IMR-90 (cell line): Measurements from ENCODE around the gene COL1A1. TPM values are rescaled to one million over a fixed set of nuclear protein-coding genes. Genes with fewer than 3 reads are reported as not detected.

Experiments
- ATAC-seq: fragments of 200-7000 bp; cut with Tn5 transposase; 2 replicates; pipeline ENCODE4 v1.9.1; 2020; ENCODE audit warnings: low read depth, mild to moderate bottlenecking, moderate library complexity
- BruUV-seq: library from RNA; stranded (reverse); fragments of 400-500 nt; replicated peaks from 2 replicates; lab custom pipeline; 2021; lab: Mats Ljungman, UMichigan
- CTCF ChIA-PET: fragments of 300-600 bp; formaldehyde crosslinking; extraction: SDS; loops from one replicate; lab custom pipeline; 2021; ENCODE audit warnings: antibody characterized with exemption; lab: Yijun Ruan, JAX
- POLR2A ChIA-PET: fragments of 300-600 bp; sonication (Branson Sonifier 250); formaldehyde crosslinking; loops from one replicate; lab custom pipeline; 2022; ENCODE audit warnings: antibody characterized with exemption; ENCODE audit not compliant: unreplicated experiment; lab: Charles Lee
- DNase-seq: peaks from one replicate; pipeline ENCODE4 v3.0.0; 2013
- H2AFZ ChIP-seq: replicated peaks from 2 replicates; pipeline ENCODE3; 2013; ENCODE audit warnings: low read length, mild to moderate bottlenecking; ENCODE audit not compliant: poor library complexity
- H2AK5ac ChIP-seq: 2 replicates; pipeline ENCODE4 v1.6.1; 2013; ENCODE audit warnings: low read depth, low read length, inconsistent platforms
- H2AK9ac ChIP-seq: replicated peaks from 2 replicates; pipeline ENCODE3; 2013; ENCODE audit warnings: mild to moderate bottlenecking, low read depth, low read length, moderate library complexity; ENCODE audit not compliant: poor library complexity
- H2BK120ac ChIP-seq: 2 replicates; pipeline ENCODE4 v1.6.1; 2013; ENCODE audit warnings: low read depth, low read length, inconsistent platforms
- H2BK15ac ChIP-seq: 3 replicates; pipeline ENCODE4 v1.6.1; 2013; ENCODE audit warnings: low read depth, low read length, inconsistent platforms
- H2BK20ac ChIP-seq: 2 replicates; pipeline ENCODE4 v1.6.1; 2013; ENCODE audit warnings: low read depth, mild to moderate bottlenecking, inconsistent platforms, low read length, moderate library complexity
- H2BK5ac ChIP-seq: 2 replicates; pipeline ENCODE4 v1.6.1; 2013; ENCODE audit warnings: mild to moderate bottlenecking, low read depth, low read length, inconsistent platforms; ENCODE audit not compliant: poor library complexity, severe bottlenecking
- H3K14ac ChIP-seq: replicated peaks from 2 replicates; pipeline ENCODE4 v1.6.1; 2013; ENCODE audit warnings: low read depth, low read length, inconsistent platforms
- H3K18ac ChIP-seq: 2 replicates; pipeline ENCODE4 v1.6.1; 2013; ENCODE audit warnings: low read depth, low read length, control low read depth
- H3K23ac ChIP-seq: 2 replicates; pipeline ENCODE4 v1.6.1; 2013; ENCODE audit warnings: low read depth, low read length, inconsistent platforms
- H3K27ac ChIP-seq: 2 replicates; pipeline ENCODE4 v1.5.1; 2013; ENCODE audit warnings: mild to moderate bottlenecking, control low read depth, low read length; ENCODE audit not compliant: insufficient read depth
- H3K27me3 ChIP-seq: 2 replicates; pipeline ENCODE4 v1.6.1; 2013; ENCODE audit warnings: low read length; ENCODE audit not compliant: control insufficient read depth, insufficient read depth
- H3K36me3 ChIP-seq: 2 replicates; pipeline ENCODE4 v1.6.1; 2013; ENCODE audit warnings: low read length, mixed read lengths; ENCODE audit not compliant: control insufficient read depth, insufficient read depth
- H3K4ac ChIP-seq: 2 replicates; pipeline ENCODE4 v1.6.1; 2013; ENCODE audit warnings: low read depth, low read length, inconsistent platforms
- H3K4me1 ChIP-seq: 2 replicates; pipeline ENCODE4 v1.6.1; 2013; ENCODE audit warnings: low read length, mixed read lengths; ENCODE audit not compliant: control insufficient read depth, insufficient read depth
- H3K4me2 ChIP-seq: 2 replicates; pipeline ENCODE4 v1.6.1; 2013; ENCODE audit warnings: low read depth, mild to moderate bottlenecking, control low read depth, low read length, moderate library complexity
- H3K4me3 ChIP-seq: 2 replicates; pipeline ENCODE4 v1.5.1; 2013; ENCODE audit warnings: low read depth, mild to moderate bottlenecking, control low read depth, low read length, moderate library complexity; ENCODE audit not compliant: insufficient read depth
- H3K56ac ChIP-seq: 2 replicates; pipeline ENCODE4 v1.6.1; 2013; ENCODE audit warnings: low read length, inconsistent platforms; ENCODE audit not compliant: insufficient read depth; ENCODE audit errors: extremely low read depth
- H3K79me1 ChIP-seq, 2 experiments: 2 replicates each; pipeline ENCODE4 v1.6.1; 2013; ENCODE audit warnings: low read length in 2 of 2, inconsistent platforms in 1 of 2, low read depth in 1 of 2
- H3K9ac ChIP-seq: 2 replicates; pipeline ENCODE4 v1.6.1; 2013; ENCODE audit warnings: low read depth, low read length, control low read depth
- H3K9me1 ChIP-seq: 2 replicates; pipeline ENCODE4 v1.6.1; 2013; ENCODE audit warnings: low read length, inconsistent platforms; ENCODE audit not compliant: insufficient read depth
- H3K9me3 ChIP-seq: 2 replicates; pipeline ENCODE4 v1.6.1; 2013; ENCODE audit warnings: low read length; ENCODE audit not compliant: control insufficient read depth, insufficient read depth
- H4K20me1 ChIP-seq: 2 replicates; pipeline ENCODE4 v1.6.1; 2013; ENCODE audit warnings: low read length, inconsistent platforms; ENCODE audit not compliant: insufficient read depth
- H4K5ac ChIP-seq: 2 replicates; pipeline ENCODE4 v1.6.1; 2013; ENCODE audit warnings: mild to moderate bottlenecking, low read depth, low read length, control low read depth
- H4K8ac ChIP-seq, 2 experiments: 2 replicates each; pipeline ENCODE4 v1.6.1; 2013; ENCODE audit warnings: low read depth in 2 of 2, low read length in 2 of 2, control low read depth in 1 of 2, inconsistent platforms in 1 of 2
- H4K91ac ChIP-seq: 2 replicates; pipeline ENCODE4 v1.6.1; 2013; ENCODE audit warnings: low read depth, low read length, inconsistent platforms; ENCODE audit not compliant: insufficient read depth
- BHLHE40 ChIP-seq: fragments of 150-350 bp; IDR thresholded peaks from 2 replicates; pipeline ENCODE4 v1.6.1; 2016; ENCODE audit warnings: mild to moderate bottlenecking, low read depth, low read length
- CHD1 ChIP-seq: IDR thresholded peaks from 2 replicates; pipeline ENCODE4 v1.6.1; 2012; ENCODE audit warnings: low read depth, low read length, improper control_type of control experiment
- CTCF ChIP-seq: conservative IDR thresholded peaks from 2 replicates; pipeline ENCODE4 v1.5.1; 2012; ENCODE audit warnings: mild to moderate bottlenecking, low read depth, low read length, improper control_type of control experiment
- FOS ChIP-seq: fragments of 150-350 bp; IDR thresholded peaks from 2 replicates; pipeline ENCODE4 v1.6.1; 2016; ENCODE audit warnings: low read depth, low read length
- MAFK ChIP-seq: IDR thresholded peaks from 2 replicates; pipeline ENCODE4 v1.6.1; 2012; ENCODE audit warnings: low read depth, low read length, improper control_type of control experiment
- MXI1 ChIP-seq: IDR thresholded peaks from 2 replicates; pipeline ENCODE4 v1.6.1; 2012; ENCODE audit warnings: low read depth, mild to moderate bottlenecking, low read length, moderate library complexity, borderline replicate concordance
- POLR2A ChIP-seq: IDR thresholded peaks from 2 replicates; pipeline ENCODE4 v1.6.1; 2012; ENCODE audit warnings: mild to moderate bottlenecking, low read depth, low read length
- RAD21 ChIP-seq: IDR thresholded peaks from 2 replicates; pipeline ENCODE4 v1.6.1; 2012; ENCODE audit warnings: low read length, improper control_type of control experiment
- RFX5 ChIP-seq: IDR thresholded peaks from 2 replicates; pipeline ENCODE4 v1.8.0; 2012; ENCODE audit warnings: low read depth, mild to moderate bottlenecking, low read length, moderate library complexity
- SMC3 ChIP-seq: fragments of 150-350 bp; IDR thresholded peaks from 2 replicates; pipeline ENCODE4 v1.6.1; 2016; ENCODE audit warnings: low read depth, mild to moderate bottlenecking, antibody characterized with exemption, low read length, moderate library complexity
- WGBS, 2 experiments: methylation state at CpG; one replicate each; pipeline versions ENCODE4 v1.1.5 to v1.1.7; 2013; ENCODE audit warnings: missing lambda C conversion rate in 2 of 2; ENCODE audit not compliant: insufficient read length in 1 of 2; ENCODE audit errors: extremely low coverage in 2 of 2; 5-methylcytosine and 5-hydroxymethylcytosine counted together
- dilution Hi-C: fragments of 300-500 bp; cut with HindIII; formaldehyde crosslinking; loops from one replicate; pipeline ENCODE4 v1.14.3; 2018; ENCODE audit warnings: low sequenced_read_pairs; ENCODE audit not compliant: unreplicated experiment
- in situ Hi-C: fragments of 300-500 bp; cut with MboI; formaldehyde crosslinking; loops from 3 replicates; pipeline ENCODE4 v1.14.3; 2019; ENCODE audit warnings: low sequenced_read_pairs, inconsistent platforms, mixed read lengths
- intact Hi-C: fragments of 100-400 bp; cut with micrococcal nuclease; formaldehyde crosslinking; loops from 2 replicates; pipeline ENCODE4 v1.10.0; 2022
- polyA plus RNA-seq, 3 experiments: library from polyadenylated mRNA; depleted of rRNA; stranded (reverse); fragments of >200 nt; gene quantifications; 2 replicates each; pipeline ENCODE4 v1.2.3, GENCODE V29; 2012; ENCODE audit warnings: low replicate concordance in 1 of 3
- total RNA-seq: library from RNA; depleted of rRNA; stranded (reverse); fragments of >200 nt; gene quantifications from 2 replicates; pipeline ENCODE4 v1.2.3, GENCODE V29; 2012

The COL1A1 gene
- total and polyA plus RNA-seq, 2 of the 4 experiments (the other 2 are of a cell fraction) = 2,180 to 4,350 TPM

GRCh38 chr17:50134206-50135110 is 67.0 kb downstream of the COL1A1 start (continued):
- TF ChIP-seq CTCF = no peak

GRCh38 chr17:50133769-50134099 is 67.7 kb downstream of the COL1A1 start:
- Histone ChIP-seq H2BK15ac (0 out of 3 replicates have a peak overlapping the region, but pooled peaks have one; percentile 17), H2AK9ac (no peak overlapping the region), H3K9me3 (no peaks in the 10 kb centered on the region), H2BK5ac (peak overlapping the region; percentile 59), H3K18ac (no peak overlapping the region), H4K91ac (no peak overlapping the region), H3K27me3 (no peaks in the 10 kb centered on the region), H2BK120ac (no peak overlapping the region), H4K20me1 (peaks cover 32% of the 10 kb centered on the region), H3K9ac (0 out of 2 replicates have a peak overlapping the region, but pooled peaks have one; percentile 14), H3K79me1 (peaks cover 24 to 56% of the 10 kb centered on the region in 2 experiments; a peak in 3 of 4 replicates), H3K23ac (0 out of 2 replicates have a peak overlapping the region, but pooled peaks have one; percentile 24), H3K14ac (peak overlapping the region; percentile 52; the same call in 1 of the 2 replicates), H4K8ac (peak overlapping the region in 1 of 2 experiments; percentile 6; a peak in 1 of 4 replicates), H2AFZ (peak overlapping the region; percentile 71), H3K4ac (peak overlapping the region; percentile 66; the same call in 1 of the 2 replicates), H3K4me2 (no peak overlapping the region; the same call in 1 of the 2 replicates), H3K9me1 (peaks cover 6% of the 10 kb centered on the region), H3K36me3 (peaks cover 44% of the 10 kb centered on the region), H3K4me1 (peaks cover 18% of the 10 kb centered on the region), H3K56ac (no peak overlapping the region), H3K4me3 (no peak overlapping the region), H2BK20ac (no peak overlapping the region), H2AK5ac (peak overlapping the region; percentile 82; the same call in 1 of the 2 replicates), H3K27ac (no peak overlapping the region), H4K5ac (no peak overlapping the region)
- 0 out of 2 replicates have a peak, but pooled peaks have one; percentile 16 for ATAC-seq
- ChIA-PET CTCF (no interaction called here), POLR2A (no interaction called here)
- 25% methylated on average over 4 of the region's 16 CpGs; no CpG with 5 or more reads in 1 of the 2 experiments for WGBS, 2 experiments
- in situ Hi-C loops = no loop called here
- BruUV-seq = no TSS peak
- intact Hi-C loops = no loop called here
- no peak for DNase-seq
- dilution Hi-C loops = no loop called here
- TF ChIP-seq BHLHE40 (no peak), MAFK (no peak), CTCF (no peak), POLR2A (no peak), CHD1 (no peak), RAD21 (no peak), FOS (no peak), SMC3 (no peak), MXI1 (no peak), RFX5 (no peak)
